Aorta (tissue), 5 donors: ENCODE measurements around the gene RECQL5. TPM values are rescaled to one million over a fixed set of nuclear protein-coding genes. Genes with fewer than 3 reads are reported as not detected.

Source experiments
- ATAC-seq: fragments of 200-7000 bp; cut with Tn5 transposase; one replicate; pipeline ENCODE4 v1.9.1; 2022; ENCODE audit warnings: moderate library complexity; ENCODE audit not compliant: low FRiP score
- DNase-seq, 2 donors: peaks; one replicate each; pipeline ENCODE4 v3.0.0-alpha.2; 2020
- H3K27ac ChIP-seq, 2 donors: one replicate each; pipeline ENCODE4 v1.5.1; 2013; ENCODE audit warnings: low read length in 2 of 2, mild to moderate bottlenecking in 2 of 2, moderate library complexity in 2 of 2, control low read depth in 1 of 2, inconsistent platforms in 1 of 2, low read depth in 1 of 2
- H3K27me3 ChIP-seq, 2 donors: one replicate each; pipeline ENCODE4 v1.6.1; 2013; ENCODE audit warnings: control low read depth in 1 of 2, low read length in 1 of 2, mild to moderate bottlenecking in 1 of 2, moderate library complexity in 1 of 2; ENCODE audit not compliant: insufficient read depth in 2 of 2, control insufficient read depth in 1 of 2
- H3K36me3 ChIP-seq, 2 donors: one replicate each; pipeline ENCODE4 v1.6.1; 2013; ENCODE audit warnings: control low read depth in 1 of 2, low read length in 1 of 2, mild to moderate bottlenecking in 1 of 2; ENCODE audit not compliant: insufficient read depth in 2 of 2, control insufficient read depth in 1 of 2
- H3K4me1 ChIP-seq, 2 donors: one replicate each; pipeline ENCODE4 v1.6.1; 2013; ENCODE audit warnings: low read length in 2 of 2, control low read depth in 1 of 2, mild to moderate bottlenecking in 1 of 2, moderate library complexity in 1 of 2; ENCODE audit not compliant: insufficient read depth in 2 of 2, control insufficient read depth in 1 of 2
- H3K4me3 ChIP-seq, 2 donors: one replicate each; pipeline ENCODE4 v1.5.1; 2013; ENCODE audit warnings: low read length in 2 of 2, control low read depth in 1 of 2, mild to moderate bottlenecking in 1 of 2
- H3K9me3 ChIP-seq: one replicate; pipeline ENCODE4 v1.6.1; 2013; ENCODE audit warnings: mild to moderate bottlenecking, low read length; ENCODE audit not compliant: control insufficient read depth
- WGBS, 2 donors: extraction: QIAGEN DNeasy Blood & Tissue Kit; methylation state at CpG; one replicate each; pipeline ENCODE4 v1.1.7; 2013; 5-methylcytosine and 5-hydroxymethylcytosine counted together
- intact Hi-C, 2 donors: fragments of 100-400 bp; cut with DNase I; formaldehyde crosslinking; loops; one replicate each; pipeline versions ENCODE4 v1.14.2 to v1.15.0; 2022
- polyA plus RNA-seq, 2 donors: library from polyadenylated mRNA; stranded (reverse); fragments of 200-250 nt; gene quantifications; one replicate each; pipeline ENCODE4 v1.2.3, GENCODE V29; 2013
- total RNA-seq, 2 donors: library from RNA; stranded (reverse); fragmentation: NEBNext Ultra II Directional; extraction: Animal tissue kit (Norgen Biotek cat#: 25700); gene quantifications; one replicate each; pipeline ENCODE4 v1.2.1, GENCODE V29; 2021
- donor health status: healthy with polysubstance abuse.
- donor health status: Bipolar disorder and iron deficiency.
- donor health status: DM: no; HTN: no; CAD: no.
- donor health status: DM: no; HTN: no; CAD: no.
- donor health status: DM: yes; HTN: yes; CAD: no.

The RECQL5 gene
- total and polyA plus RNA-seq, 4 donors: 3.3 to 40.6 (median 18.8) TPM

GRCh38 chr17:75691801-75692626, 25.1 kb upstream of the RECQL5 start:
- H3K36me3 ChIP-seq: peaks cover 0 to 2% of the 10 kb centered on the region in 2 donors
- WGBS, 2 donors: 82 to 83% methylated on average over 14 of the region's 14 CpGs
- no peaks in the 10 kb centered on the region for H3K27me3 ChIP-seq
- no peak for ATAC-seq
- H3K9me3 ChIP-seq: no peaks in the 10 kb centered on the region
- peak in 1 of 2 donors; percentile 30 for DNase-seq
- intact Hi-C loops: no loop called here
- no peaks in the 10 kb centered on the region for H3K4me1 ChIP-seq
- H3K4me3 ChIP-seq: no peak overlapping the region
- H3K27ac ChIP-seq: no peak overlapping the region

- WGBS, 2 donors: 81 to 85% methylated on average over 5 of the region's 5 CpGs
- peaks cover 0 to 2% of the 10 kb centered on the region in 2 donors for H3K36me3 ChIP-seq
- H3K27ac ChIP-seq: no peak overlapping the region
- H3K27me3 ChIP-seq: no peaks in the 10 kb centered on the region
- H3K9me3 ChIP-seq: no peaks in the 10 kb centered on the region
- DNase-seq (peak in 1 of 2 donors; percentile 27), ATAC-seq (no peak)
- no peaks in the 10 kb centered on the region for H3K4me1 ChIP-seq
- H3K4me3 ChIP-seq: no peak overlapping the region
- intact Hi-C loops: no loop called here
These were observed 24.4 kb upstream of the RECQL5 start for GRCh38 chr17:75691371-75691791.

- no peaks in the 10 kb centered on the region for H3K9me3 ChIP-seq
- no peak overlapping the region for H3K27ac ChIP-seq
- intact Hi-C loops: no loop called here
- H3K27me3 ChIP-seq: no peaks in the 10 kb centered on the region
- ATAC-seq: no peak
- H3K4me1 ChIP-seq: no peaks in the 10 kb centered on the region
- no peak overlapping the region for H3K4me3 ChIP-seq
- DNase-seq: peak in 1 of 2 donors; percentile 3
- no peaks in the 10 kb centered on the region for H3K36me3 ChIP-seq
- WGBS, 2 donors: 86 to 93% methylated on average over 6 of the region's 6 CpGs
These were observed 22.5 kb upstream of the RECQL5 start for GRCh38 chr17:75689441-75689873.

GRCh38 chr17:75688209-75688825, 21.4 kb upstream of the RECQL5 start:
- intact Hi-C loops: no loop called here
- H3K27ac ChIP-seq: no peak overlapping the region
- WGBS, 2 donors: 77 to 80% methylated on average over 11 of the region's 11 CpGs

GRCh38 chr17:75685499-75685898, 18.5 kb upstream of the RECQL5 start:
- no peak for ATAC-seq
- Histone ChIP-seq H3K9me3 (no peaks in the 10 kb centered on the region), H3K27me3 (no peaks in the 10 kb centered on the region), H3K4me3 (no peak overlapping the region), H3K36me3 (no peaks in the 10 kb centered on the region), H3K4me1 (no peaks in the 10 kb centered on the region), H3K27ac (no peak overlapping the region)
- intact Hi-C loops: no loop called here
- no peak for DNase-seq
- WGBS, 2 donors: 71 to 73% methylated on average over 3 of the region's 3 CpGs

More at GRCh38 chr17:75688209-75688825, 21.4 kb upstream of the RECQL5 start:
- Histone ChIP-seq H3K27me3 (no peaks in the 10 kb centered on the region), H3K4me3 (no peak overlapping the region), H3K36me3 (no peaks in the 10 kb centered on the region), H3K4me1 (no peaks in the 10 kb centered on the region), H3K9me3 (no peaks in the 10 kb centered on the region)
- no peak for ATAC-seq
- DNase-seq: peak in 1 of 2 donors; percentile 63

GRCh38 chr17:75684924-75685323, 18.0 kb upstream of the RECQL5 start:
- H3K27ac ChIP-seq: no peak overlapping the region
- H3K4me1 ChIP-seq: no peaks in the 10 kb centered on the region
- WGBS, 2 donors: 77 to 80% methylated on average over 7 of the region's 7 CpGs
- no peaks in the 10 kb centered on the region for H3K36me3 ChIP-seq
- H3K4me3 ChIP-seq: no peak overlapping the region
- ATAC-seq (no peak), DNase-seq (peak in 1 of 2 donors; percentile 59)
- no peaks in the 10 kb centered on the region for H3K27me3 ChIP-seq
- intact Hi-C loops: no loop called here
- no peaks in the 10 kb centered on the region for H3K9me3 ChIP-seq

GRCh38 chr17:75684249-75684648, 17.3 kb upstream of the RECQL5 start:
- DNase-seq: no peak
- H3K27me3 ChIP-seq: no peaks in the 10 kb centered on the region
- no peaks in the 10 kb centered on the region for H3K36me3 ChIP-seq
- intact Hi-C loops: no loop called here
- no peak overlapping the region for H3K4me3 ChIP-seq
- WGBS, 2 donors: 95 to 96% methylated on average over 5 of the region's 5 CpGs
- no peak for ATAC-seq
- no peaks in the 10 kb centered on the region for H3K9me3 ChIP-seq
- no peaks in the 10 kb centered on the region for H3K4me1 ChIP-seq
- H3K27ac ChIP-seq: no peak overlapping the region

GRCh38 chr17:75683583-75683982, 16.6 kb upstream of the RECQL5 start:
- Histone ChIP-seq H3K27ac (no peak overlapping the region), H3K36me3 (no peaks in the 10 kb centered on the region), H3K9me3 (no peaks in the 10 kb centered on the region), H3K4me1 (no peaks in the 10 kb centered on the region), H3K4me3 (no peak overlapping the region), H3K27me3 (no peaks in the 10 kb centered on the region)
- intact Hi-C loops: no loop called here
- 76 to 83% methylated on average over 4 of the region's 4 CpGs for WGBS, 2 donors
- ATAC-seq: no peak
- DNase-seq: peak in 1 of 2 donors; percentile 8

- DNase-seq (no peak), ATAC-seq (no peak)
- no peaks in the 10 kb centered on the region for H3K9me3 ChIP-seq
- no peaks in the 10 kb centered on the region for H3K27me3 ChIP-seq
- intact Hi-C loops: no loop called here
- WGBS, 2 donors: 79 to 81% methylated on average over 3 of the region's 3 CpGs
- no peaks in the 10 kb centered on the region for H3K4me1 ChIP-seq
- no peaks in the 10 kb centered on the region for H3K36me3 ChIP-seq
- H3K4me3 ChIP-seq: no peak overlapping the region
- no peak overlapping the region for H3K27ac ChIP-seq
These were observed 14.3 kb upstream of the RECQL5 start for GRCh38 chr17:75681289-75681688.
